GM12865 (cell line): ENCODE results near the gene CHMP1B.

Experiments used
- DNase-seq: peaks from one replicate; pipeline ENCODE4 v3.0.0; 2010; ENCODE audit warnings: low read depth
- H3K4me3 ChIP-seq: 2 replicates; pipeline ENCODE4 v1.5.1; 2011; ENCODE audit warnings: mild to moderate bottlenecking, low read depth, low read length, control low read depth
- TF ChIP-seq, protein P1 (sequence below): IDR thresholded peaks from 2 replicates; pipeline ENCODE4 v1.5.1; 2011; ENCODE audit warnings: low read length, control low read depth, low read depth, inconsistent platforms; ENCODE audit not compliant: insufficient read depth; ENCODE audit errors: missing control alignments

The CHMP1B gene

DNA sequence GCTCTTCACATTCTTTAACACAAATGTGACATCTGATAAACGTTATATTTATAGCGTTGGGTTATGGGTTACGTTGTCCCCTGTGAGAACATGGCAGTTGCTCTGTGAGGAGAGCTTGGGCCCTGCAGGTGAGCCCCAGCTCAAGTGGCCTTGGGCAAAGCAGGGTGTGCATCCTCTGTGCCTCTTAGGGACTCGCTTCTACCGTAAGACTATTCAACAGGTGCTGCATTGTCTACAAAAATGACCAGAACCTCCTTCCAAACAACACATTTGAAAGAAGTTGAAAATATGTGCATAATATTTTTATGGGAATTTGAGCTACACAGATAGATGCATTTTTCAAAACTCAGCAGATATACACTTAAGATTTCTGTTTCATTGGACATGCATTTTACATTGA is 16.4 kb upstream of the CHMP1B start:
- TF ChIP-seq, protein P1, sequence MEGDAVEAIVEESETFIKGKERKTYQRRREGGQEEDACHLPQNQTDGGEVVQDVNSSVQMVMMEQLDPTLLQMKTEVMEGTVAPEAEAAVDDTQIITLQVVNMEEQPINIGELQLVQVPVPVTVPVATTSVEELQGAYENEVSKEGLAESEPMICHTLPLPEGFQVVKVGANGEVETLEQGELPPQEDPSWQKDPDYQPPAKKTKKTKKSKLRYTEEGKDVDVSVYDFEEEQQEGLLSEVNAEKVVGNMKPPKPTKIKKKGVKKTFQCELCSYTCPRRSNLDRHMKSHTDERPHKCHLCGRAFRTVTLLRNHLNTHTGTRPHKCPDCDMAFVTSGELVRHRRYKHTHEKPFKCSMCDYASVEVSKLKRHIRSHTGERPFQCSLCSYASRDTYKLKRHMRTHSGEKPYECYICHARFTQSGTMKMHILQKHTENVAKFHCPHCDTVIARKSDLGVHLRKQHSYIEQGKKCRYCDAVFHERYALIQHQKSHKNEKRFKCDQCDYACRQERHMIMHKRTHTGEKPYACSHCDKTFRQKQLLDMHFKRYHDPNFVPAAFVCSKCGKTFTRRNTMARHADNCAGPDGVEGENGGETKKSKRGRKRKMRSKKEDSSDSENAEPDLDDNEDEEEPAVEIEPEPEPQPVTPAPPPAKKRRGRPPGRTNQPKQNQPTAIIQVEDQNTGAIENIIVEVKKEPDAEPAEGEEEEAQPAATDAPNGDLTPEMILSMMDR: no peak
- no peak for DNase-seq
- no peak overlapping the region for H3K4me3 ChIP-seq

DNA sequence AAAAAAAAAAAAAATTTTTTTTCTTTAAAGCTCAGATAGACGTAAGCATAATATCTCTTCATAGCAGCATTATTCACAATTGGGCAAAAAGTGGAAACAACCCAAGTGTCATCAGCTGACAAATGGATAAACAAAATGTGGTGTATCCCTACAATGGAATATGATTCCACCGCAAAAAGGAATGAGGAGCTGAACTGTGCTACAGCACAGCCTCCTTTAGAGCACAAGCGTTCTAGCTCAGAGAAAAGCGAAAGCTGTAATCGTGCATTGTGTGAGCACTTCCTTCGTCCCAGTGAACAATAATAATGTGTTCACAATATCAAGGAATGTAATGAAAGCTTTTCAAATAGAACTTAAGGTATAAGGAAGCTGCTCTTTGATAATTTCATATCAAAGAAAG is 11.7 kb upstream of the CHMP1B start:
- TF ChIP-seq, protein P1: no peak
- DNase-seq: no peak
- H3K4me3 ChIP-seq: no peak overlapping the region

DNA sequence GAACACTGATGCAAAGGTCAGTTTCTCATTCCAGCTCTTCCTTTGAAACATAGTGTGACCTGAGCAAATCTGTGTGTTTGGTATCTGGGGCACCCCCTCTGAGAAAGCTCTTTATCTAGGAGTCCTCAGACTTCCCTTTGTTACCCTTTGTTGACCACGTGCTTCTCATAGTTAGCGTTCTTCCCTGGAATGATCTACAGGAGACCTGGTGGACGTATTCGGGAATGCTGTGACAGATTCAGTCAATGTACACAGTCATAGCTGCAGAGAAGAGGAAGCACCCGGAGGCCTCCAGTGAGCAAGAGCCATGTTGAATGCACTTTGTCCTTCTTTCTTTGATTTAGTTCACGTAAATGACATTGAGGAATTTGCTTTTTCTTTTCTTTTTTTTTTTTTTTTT is 10.7 kb upstream of the CHMP1B start:
- no peak overlapping the region for H3K4me3 ChIP-seq
- TF ChIP-seq, protein P1: no peak
- no peak for DNase-seq

DNA sequence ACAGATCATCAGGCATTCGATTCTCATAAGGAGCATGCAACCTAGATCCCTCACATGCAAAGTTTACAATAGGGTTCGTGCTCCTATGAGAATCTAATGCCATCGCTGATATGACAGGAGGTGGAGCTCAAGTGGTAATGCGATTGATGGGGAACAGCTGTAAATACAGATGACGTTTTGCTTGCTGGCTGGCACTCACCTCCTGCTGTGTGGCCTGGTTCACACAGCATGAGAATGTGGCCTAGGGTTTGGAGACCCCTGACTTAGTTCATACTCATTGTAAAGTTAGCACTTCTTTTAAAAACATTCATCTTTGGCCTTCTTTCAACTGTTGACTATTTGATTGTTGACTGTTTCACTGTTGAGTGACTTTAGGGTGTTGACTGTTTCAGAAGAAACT is 8.7 kb upstream of the CHMP1B start:
- no peak for DNase-seq
- H3K4me3 ChIP-seq: no peak overlapping the region
- TF ChIP-seq, protein P1: no peak

DNA sequence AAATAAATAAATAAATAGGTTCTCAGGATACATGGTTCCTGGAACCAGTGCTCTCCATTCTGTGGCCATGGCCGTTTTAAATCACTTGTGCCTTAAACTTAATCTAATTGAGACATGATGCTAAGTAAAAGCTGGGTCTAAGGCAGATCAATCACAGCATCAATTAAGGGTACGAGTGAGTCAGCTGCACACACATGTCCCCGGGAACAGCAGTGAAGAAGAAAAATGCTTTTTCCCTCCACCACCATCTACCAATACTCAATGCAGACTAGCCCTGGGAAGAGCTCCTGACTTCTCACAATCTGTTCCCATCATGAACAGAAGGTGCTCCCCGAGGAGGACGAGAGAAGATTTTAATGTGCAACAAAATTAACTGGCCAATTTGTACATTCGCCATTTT is 6.8 kb upstream of the CHMP1B start:
- H3K4me3 ChIP-seq: no peak overlapping the region
- TF ChIP-seq, protein P1: no peak
- no peak for DNase-seq

DNA sequence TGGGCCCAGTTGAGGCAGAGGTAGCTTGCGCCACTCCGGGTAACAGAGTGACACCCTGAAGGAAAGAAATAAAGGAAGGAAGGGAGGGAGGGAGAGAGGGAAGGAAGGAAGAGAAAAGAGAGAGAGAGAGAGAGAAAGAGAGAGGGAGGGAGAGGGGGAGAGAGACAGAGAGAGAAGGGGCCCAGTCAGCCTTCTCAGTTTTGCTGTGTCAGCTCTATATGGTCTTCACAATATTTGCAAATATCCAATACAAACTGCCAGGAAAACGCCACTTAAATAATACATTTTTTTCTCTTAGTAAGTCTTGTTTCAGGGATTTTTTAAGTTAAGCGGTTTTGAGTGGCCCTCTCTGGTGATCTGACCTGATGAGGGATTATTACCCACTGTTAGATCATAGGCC is 5.6 kb upstream of the CHMP1B start:
- no peak overlapping the region for H3K4me3 ChIP-seq
- TF ChIP-seq, protein P1: no peak
- DNase-seq: no peak

DNA sequence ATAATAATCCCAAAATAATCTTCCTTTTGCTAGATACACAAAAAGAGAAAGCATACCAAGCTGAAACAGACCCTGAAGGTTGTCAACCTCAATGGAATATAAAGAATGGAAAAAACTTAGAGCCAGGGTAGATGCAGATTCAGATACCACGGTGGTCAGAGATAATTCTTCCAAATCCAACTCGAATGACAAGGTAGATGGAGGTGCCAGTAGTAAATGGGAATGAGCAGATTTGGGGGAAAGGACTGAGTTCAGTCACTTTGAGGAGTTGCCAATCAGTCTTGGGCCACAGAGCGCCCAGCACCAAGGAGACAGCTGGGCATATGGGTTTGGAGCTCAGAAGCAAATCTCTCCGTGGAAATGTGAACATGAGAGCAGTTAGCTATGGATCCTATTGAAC is 3.4 kb upstream of the CHMP1B start:
- no peak for DNase-seq
- TF ChIP-seq, protein P1: no peak
- no peak overlapping the region for H3K4me3 ChIP-seq
